Measurements from ENCODE around the gene SRGAP2B. TPM values are rescaled to one million over a fixed set of nuclear protein-coding genes. Genes with fewer than 3 reads are reported as not detected.
"Not testable (repeated sequence)": the region's sequence is repeated elsewhere in the genome, so short reads cannot be mapped to it uniquely, and the experiment has no call there.

The SRGAP2B gene
- total RNA-seq, 1 donor from 2014 or later = 48.0 TPM

DNA sequence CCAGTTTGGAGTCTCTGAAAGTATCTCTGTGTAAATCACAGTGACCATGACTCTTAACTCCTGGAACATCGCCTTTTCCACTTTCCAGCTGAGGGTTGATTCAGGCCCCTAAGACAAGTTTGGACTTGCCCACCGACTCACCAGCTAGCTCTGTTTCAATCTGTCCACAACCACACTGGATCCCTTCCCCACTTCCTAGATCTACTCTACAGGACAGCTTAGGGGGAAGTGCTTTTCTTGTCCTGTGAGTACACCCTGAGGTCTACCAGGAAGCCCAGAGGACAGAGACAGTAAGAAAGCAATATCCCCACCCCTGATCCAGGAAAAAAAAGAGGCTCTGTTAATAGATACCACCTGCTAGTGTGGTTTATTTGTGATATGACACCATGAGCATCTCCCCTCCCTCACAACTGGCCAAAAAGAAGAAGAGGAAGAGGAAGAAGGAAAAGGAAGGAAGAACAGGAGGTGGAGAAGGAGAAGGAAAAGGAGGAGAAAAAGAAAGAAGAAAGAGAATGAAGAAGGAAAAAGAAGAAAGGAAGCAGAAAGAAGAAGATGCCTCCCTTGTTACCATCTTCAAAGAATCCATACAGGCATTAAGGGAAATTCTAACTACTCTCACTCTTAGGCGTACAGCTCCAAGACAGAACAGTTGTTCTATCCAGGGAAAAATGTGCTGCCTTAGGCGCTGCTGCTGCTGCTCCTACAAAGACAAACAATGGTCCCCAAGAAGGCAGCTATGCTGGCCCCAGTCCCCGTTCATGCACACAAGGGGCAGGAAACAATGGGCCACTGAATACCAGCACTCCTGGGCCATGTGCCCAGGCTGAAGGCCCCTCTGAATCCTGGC is 96.8 kb downstream of the SRGAP2B start:
- intact Hi-C loops (cut with micrococcal nuclease) = not testable (repeated sequence)

DNA sequence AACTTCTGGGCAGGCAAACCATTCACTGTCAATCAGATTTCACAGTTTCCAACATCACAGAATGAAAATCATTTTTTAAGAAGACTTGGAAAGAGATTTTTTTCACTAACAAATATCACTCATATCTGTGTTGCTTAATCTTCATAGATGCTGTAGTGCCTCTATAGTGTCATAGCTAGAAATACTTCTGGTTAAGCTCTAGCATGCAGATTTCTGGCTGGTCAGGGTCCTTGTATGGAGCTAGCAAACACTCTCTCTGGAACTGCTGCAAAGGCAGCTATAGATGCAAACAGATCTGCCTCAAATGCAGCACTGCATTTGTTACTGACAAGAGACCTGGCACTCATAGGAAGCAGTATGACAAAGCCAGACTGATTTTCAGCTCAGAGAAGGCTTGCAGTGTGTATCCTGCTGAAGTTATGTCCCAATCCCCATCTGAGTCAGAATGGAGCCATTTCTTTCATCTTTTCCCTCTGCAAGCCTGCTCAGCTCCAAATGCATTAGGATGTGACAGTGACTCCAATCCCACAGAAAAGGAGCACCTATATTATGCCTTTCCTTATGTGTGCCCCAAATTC is 99.2 kb downstream of the SRGAP2B start:
- intact Hi-C loops (cut with micrococcal nuclease) = not testable (repeated sequence)

DNA sequence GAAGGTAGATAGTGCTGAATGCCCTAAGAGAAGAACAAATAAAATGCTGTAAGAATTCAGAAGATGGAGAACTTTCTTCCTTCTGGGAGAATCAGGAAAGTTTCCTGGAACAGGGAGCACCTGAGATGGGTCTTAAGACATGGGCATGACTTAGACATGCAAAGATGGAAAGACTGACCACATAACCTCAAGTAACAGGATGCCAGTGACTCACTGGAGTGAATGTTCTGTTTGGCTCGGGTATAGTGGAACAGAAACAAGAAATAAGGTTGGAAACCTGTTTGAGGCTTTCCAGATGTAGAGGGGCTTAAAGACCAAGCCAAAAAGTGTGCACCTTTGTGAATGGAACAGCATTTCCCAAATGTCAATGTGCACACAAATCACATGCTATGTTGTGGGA is 102.2 kb downstream of the SRGAP2B start:
- intact Hi-C loops (cut with micrococcal nuclease) = not testable (repeated sequence)

DNA sequence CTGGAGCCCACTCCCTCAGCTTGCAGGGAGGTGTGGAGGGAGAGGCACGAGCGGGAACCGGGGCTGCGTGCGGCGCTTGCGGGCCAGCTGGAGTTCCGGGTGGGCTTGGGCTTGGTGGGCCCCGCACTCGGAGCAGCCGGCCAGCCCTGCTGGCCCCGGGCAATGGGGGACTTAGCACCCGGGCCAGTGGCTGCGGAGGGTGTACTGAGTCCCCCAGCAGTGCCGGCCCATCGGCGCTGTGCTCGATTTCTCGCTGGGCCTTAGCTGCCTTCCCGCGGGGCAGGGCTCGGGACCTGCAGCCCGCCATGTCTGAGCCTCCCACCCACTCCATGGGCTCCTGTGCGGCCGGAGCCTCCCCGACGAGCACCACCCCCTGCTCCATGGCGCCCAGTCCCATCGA is 104.5 kb downstream of the SRGAP2B start:
- intact Hi-C loops (cut with micrococcal nuclease) = not testable (repeated sequence)

DNA sequence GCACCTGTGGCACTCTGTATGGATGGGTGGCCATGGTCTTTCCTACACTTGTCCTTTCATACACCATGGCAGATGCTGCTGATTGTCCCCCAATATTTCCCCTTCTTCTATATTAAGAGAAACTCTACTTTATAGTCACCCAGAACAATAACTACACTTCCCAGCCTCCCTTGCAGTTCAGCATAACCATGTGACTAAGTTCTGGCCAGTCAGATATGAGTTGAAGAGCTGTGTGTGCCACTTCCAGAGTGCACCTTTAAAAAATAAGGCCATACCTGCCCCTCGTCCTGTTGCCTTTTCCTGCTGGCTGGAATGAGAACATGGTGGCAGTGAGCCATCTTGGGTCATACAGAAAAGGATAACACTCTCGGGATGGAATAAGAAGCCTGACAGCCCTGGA is 108.0 kb downstream of the SRGAP2B start:
- intact Hi-C loops (cut with micrococcal nuclease) = not testable (repeated sequence)

DNA sequence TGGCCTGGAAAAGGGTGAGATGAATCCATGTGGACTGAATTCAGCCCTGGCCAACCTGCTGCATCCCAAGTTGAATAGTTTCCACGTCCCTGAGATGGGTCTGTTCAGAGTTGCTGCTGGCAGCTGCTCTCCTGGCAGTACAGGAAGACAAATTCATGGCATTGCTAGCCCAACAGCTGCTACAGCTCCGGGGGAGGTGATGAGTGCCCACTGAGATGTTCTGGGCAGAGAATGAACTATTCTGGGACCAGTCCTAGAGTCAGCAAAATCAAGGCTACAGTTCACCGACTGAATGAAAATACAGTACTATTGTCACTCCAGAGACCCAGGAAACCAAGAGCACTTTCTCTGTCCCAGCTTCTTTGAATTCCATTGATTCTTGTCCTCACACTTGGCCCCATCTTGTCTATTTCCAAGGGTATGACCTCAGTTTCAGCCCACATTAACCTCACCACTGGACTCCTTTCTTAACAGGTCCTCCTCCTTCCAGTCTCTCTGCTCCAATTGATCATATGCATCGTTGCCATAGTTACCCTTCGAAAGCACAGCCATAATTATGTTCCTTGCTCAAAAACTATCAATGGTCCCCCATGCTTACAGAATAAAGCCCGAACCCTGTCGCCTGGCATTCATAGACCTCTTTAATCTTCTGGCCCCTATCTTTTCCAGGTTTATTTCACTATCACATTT is 108.8 kb downstream of the SRGAP2B start:
- intact Hi-C loops (cut with micrococcal nuclease) = not testable (repeated sequence)

DNA sequence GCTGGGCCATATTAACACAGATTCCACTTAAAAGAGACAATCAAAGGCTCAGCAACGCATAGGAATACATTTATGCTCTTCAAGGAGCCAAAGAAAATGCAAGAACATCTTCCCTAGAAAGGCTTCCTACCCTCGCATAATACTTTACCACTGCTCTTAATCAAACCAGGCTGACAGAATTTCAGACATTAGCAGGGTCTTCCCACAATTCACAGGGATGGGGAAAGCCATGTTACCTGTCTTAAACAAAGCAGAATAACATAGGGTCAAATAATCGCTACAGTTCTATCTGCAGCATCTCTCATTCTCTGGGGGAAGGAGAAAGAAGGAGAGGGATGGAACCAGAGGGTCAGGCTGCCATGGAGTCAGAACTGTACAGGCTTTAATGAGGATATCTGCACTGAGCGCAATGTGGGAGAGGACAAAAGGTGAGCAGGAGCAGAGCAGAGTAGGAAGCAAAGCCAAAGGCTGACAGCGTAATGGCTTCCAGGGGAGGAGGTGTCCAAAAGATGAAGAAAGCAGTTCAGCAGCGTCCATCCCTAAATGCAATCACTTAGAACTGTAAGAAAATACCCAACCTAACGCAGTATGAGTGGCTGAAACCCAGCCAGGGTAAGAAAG is 109.5 kb downstream of the SRGAP2B start:
- intact Hi-C loops (cut with micrococcal nuclease) = not testable (repeated sequence)

DNA sequence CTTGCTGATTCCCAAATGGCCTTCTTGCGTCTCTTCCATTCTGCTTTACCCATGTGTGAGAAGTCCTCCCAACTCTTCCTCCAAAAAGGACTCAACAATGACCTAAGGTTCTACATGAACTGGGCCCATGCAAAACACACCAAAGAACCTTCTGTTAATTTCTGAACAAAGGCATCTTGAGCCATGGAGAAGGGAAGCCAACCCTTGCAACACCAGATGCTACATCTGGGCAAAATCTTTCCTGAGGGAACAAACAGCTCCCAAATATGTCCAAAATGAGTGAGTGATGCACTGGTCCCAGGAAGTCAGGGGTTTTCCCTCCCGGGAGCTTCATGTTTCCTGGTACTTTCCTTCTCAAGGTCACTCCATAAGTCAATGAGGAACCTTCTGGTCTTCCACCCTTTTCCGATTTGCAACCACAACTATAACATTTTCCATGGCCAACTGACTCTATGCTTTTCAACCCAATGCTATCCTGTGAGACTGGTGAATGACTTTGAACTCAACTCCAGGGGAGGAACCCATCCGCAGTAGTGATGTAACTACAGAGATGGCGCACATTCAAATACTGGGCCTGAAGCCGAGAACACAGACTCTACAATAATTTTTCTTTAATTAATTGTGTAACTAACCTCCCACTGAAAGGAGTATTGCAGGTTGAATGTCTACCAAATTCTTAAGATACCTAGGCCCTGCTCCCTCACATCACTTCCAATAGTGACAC is 112.2 kb downstream of the SRGAP2B start:
- intact Hi-C loops (cut with micrococcal nuclease) = not testable (repeated sequence)

DNA sequence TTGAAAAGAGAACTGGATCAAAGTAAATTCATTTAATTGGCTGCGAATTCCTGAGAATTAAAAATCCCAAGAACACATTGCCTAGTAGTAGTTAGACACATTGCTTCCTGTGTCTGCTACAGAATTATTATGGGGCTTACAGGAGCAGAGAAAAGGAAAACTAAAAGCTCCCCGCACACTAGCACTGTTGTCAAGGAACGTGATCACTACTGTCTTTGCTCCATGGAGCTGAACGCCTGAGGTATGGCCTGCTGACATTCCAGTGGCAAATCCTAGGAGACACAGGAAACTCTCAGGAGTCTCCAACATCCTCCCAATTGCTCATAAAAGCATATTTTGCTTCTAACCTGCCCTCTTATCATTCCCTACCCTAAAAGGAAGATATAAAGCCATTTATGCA is 114.0 kb downstream of the SRGAP2B start:
- intact Hi-C loops (cut with micrococcal nuclease) = not testable (repeated sequence)

DNA sequence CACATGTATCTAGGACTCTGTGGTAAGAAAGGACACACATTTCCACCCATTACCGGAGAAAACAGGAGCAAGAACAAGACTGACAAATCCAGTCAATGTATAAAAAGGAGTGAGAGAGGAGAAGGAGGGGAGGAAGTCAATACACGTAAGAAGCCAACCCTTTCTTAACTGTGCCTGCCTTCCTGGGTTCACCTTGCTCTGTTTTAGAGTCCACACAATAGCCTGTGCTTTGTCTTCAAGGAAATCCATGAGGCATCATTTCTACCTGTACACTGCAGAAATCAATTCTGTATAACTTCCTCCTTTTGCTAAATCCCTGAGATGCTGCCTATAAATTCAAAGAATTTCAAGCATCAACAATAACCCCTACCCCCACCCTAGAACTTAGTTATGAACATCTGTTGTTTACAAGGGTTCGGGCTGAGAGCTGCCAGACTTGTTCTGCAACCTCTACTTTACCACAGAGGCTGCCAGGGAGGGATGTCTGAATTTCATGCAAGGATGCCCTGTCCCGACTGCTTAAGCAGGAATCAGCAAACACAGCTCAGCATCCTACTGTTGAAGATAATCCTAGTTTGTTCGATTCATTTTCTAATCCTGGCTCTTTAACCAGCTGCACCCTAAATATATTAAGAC is 115.0 kb downstream of the SRGAP2B start:
- intact Hi-C loops (cut with micrococcal nuclease) = not testable (repeated sequence)

DNA sequence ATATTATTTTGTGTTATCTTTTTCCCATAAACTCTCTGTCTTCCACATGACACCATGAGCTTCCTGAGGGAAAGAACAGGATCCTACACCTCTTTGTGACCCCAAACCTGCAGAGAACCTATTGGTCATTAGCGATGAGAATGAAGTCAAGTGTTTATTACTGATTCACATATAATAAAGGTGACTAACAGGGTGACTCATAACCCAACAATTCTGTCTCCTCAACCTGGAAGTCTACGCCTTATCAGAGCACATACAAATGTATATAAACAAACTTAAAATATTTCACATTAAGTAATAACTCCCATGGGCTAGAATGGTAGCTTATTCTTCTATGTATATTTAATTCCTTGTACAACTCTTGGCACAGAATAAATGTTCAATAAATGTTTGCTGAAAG is 117.3 kb downstream of the SRGAP2B start:
- intact Hi-C loops (cut with micrococcal nuclease) = not testable (repeated sequence)

DNA sequence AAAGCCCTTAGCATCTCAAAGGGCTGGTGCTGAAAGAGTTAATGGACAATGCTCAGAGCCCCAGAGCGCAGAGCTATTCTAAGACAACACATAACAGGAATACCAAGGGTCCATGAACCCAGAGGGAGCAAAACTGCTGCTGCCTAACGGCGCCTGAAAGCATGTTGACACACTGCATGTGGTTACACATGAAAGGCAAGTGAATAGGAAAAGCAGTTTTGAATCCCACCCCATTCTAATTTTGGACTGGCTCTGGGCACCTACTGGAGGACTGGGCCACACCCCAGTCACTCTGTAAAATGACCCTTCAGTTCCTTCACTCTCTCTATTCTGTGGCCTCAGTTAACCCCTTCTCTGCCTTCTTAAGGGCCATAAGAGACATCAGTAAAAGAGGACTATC is 123.2 kb downstream of the SRGAP2B start:
- intact Hi-C loops (cut with micrococcal nuclease) = not testable (repeated sequence)

DNA sequence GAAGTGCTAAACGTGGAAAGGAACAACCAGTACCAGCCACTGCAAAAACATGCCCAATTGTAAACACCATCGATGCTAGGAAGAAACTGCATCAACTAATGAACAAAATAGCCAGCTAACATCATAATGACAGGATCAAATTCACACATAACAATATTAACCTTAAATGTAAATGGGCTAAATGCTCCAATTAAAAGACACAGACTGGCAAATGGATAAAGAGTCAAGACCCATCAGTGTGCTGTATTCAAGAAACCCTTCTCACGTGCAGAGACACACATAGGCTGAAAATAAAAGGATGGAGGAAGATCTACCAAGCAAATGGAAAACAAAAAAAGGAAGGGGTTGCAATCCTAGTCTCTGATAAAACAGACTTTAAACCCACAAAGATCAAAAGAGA is 128.6 kb downstream of the SRGAP2B start:
- intact Hi-C loops (cut with micrococcal nuclease) = not testable (repeated sequence)

DNA sequence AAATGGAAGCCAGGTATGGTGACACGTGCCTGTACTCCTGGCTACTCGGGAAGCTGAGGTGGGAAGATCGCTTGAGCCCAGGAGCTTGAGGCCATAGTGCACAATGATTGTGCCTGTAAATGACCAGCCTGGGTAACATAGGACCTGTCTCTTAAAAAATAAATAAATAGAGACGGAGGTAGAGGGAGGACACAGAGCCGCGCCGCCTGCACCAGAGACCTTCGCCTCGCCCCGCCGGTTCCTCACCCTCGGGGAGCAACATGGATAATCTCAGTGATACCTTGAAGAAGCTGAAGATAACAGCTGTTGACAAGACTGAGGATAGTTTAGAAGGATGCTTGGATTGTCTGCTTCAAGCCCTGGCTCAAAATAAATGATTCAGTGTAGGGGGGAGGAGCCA is 130.4 kb downstream of the SRGAP2B start:
- intact Hi-C loops (cut with micrococcal nuclease) = not testable (repeated sequence)

DNA sequence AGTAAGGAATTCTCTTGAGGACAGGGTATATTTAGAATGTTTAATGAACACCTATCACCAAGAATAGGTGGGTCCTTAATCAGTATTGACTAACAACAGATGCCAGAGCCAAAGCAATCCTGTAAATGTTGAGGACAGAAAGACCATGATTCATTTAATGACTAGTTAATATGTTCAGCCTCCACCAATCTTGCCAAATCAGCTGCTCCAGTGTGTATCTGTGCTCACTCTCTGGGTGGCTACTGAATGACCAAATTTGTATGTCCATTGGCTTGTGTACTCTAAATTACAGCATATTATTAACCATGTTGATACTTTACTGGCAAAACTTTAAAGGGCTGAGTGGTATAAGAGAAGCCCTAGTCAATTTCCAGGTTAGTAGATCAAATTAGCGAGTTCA is 130.9 kb downstream of the SRGAP2B start:
- intact Hi-C loops (cut with micrococcal nuclease) = not testable (repeated sequence)

DNA sequence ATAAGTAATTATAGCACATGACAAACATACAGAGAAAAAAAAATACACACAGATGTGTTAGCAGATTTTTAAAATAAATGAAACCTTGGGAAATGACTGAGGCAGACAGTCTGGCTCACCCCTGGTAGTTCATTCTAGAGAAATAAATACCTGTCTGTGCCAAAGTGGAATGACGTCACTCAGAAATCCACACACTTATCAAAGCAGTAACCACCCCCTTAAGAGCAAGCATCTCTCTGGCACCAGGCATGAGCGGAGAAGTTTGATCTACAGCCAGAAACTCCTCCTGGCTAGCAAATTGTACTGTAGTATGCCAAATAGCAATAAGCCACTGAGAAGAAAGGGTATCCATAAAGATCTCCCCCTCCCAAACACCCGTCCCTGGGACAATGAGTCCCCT is 131.6 kb downstream of the SRGAP2B start:
- intact Hi-C loops (cut with micrococcal nuclease) = not testable (repeated sequence)

DNA sequence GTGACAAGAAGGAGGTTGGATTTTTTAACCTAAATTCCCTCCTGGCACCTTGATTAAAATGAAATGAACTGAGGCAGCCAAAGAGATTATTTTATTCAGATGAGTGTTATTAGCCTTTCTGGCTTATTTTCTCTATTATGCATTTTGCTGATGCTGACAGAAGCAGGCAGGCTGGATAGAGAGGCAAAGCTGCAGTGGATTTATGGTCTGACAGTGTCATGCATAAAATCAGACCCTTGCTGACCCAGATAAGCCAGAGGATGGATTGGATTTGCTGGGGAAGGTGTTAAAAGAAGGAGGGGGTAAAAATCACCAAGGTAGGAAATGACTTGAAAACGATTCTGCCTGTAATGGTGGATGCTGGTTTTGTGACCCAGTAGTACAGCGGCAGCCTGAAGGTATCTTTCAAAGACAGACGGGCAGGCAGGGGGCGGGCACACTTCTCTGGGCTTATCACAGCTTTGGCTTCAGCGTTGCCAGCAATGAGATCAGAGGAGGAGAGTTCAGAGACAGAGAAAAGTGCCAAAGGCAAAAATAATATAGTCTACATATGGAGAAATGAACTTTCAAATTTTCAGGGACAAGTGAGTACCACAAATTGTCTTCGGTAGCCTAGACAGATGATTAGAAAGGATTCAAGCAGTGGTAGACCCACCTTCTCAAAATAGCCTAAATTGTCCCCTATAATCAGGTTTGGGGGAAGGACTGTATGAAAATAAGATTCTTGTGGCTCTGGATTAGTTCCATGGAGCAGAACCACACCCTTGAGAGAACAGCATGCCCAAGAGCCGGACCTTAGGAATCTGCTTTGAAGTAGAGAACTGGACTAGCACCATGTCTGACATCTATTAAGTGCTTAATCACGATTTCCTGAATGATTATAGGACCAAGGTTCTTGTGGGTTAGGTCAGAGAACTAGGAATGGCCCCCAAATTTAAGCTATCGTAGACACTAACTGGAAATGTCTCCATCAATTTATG is 133.2 kb downstream of the SRGAP2B start:
- intact Hi-C loops (cut with micrococcal nuclease) = not testable (repeated sequence)

DNA sequence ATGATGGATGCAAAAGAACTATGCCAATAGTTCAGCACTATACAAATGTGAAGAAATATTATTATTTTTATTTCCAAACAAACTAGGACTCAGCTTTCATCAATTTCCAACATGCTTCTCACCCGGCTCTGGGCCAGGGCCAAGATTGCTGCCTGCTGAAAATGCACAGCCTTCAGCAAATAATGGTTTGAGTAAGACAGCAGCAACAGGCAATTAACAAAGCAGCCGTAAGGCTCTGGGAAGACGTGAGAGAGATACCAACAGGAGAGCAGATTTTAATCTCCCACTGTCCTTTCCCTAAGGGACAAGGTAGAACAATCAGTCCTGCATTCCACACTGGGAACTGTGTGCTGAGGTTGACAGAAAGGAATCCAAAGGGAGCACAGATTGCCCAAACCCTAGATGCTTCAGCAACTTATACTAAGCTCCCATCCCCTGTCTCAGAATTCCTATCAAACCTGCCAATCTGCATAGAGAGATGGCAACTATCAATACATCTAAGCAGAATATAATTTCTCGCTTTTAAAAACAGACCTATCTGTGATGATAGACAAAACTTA is 134.1 kb downstream of the SRGAP2B start:
- intact Hi-C loops (cut with micrococcal nuclease) = not testable (repeated sequence)

DNA sequence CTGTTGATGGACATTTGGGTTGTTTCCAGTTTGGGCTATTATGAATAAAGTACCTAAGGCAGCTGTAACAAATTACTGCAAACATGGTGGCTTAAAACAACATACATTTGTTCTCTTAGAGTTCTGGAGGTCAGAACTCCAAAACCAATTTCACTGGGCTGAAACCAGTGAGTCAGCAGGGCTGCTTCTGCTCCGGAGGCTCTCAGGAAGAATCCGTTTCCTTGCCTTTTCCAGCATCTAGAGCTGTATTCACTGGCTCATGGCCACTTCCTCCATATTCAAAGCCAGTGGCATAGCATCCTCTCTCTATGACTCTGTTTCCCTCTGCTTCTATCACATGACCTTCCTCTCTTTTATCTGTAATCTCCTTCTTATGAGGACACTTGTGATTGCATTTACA is 146.7 kb downstream of the SRGAP2B start:
- intact Hi-C loops (cut with micrococcal nuclease) = not testable (repeated sequence)

All from T-helper 1 cell treated with Interleukin-12 subunit alpha and Interleukin-12 subunit beta and Interleukin-4 antibody, amounts not matched to agents 30 ng/mL and 1 ng/mL, for 36 hours (primary cell).